Thyroid gland (tissue), 4 donors: ENCODE data around the gene NBEAL2. TPM values are rescaled to one million over a fixed set of nuclear protein-coding genes. Genes with fewer than 3 reads are reported as not detected.

Experiments
- DNase-seq, 2 donors: peaks; one replicate each; pipeline ENCODE4 v3.0.0-alpha.2; 2019
- H3K27ac ChIP-seq, 3 donors: fragments of 200-600 bp; sonication (generic); 1 replicate in 2 of 3; 2 replicates in 1 of 3; pipeline ENCODE4 v1.5.1; 2016 to 2019; ENCODE audit warnings: mild to moderate bottlenecking in 1 of 3, moderate library complexity in 1 of 3
- H3K27me3 ChIP-seq: fragments of 200-600 bp; sonication (generic); one replicate; pipeline ENCODE4 v1.5.1; 2019
- H3K36me3 ChIP-seq, 2 donors: fragments of 200-600 bp; sonication (generic); one replicate each; pipeline ENCODE4 v1.5.1; 2016 to 2019
- H3K4me1 ChIP-seq, 2 donors: fragments of 200-600 bp; sonication (generic); one replicate each; pipeline ENCODE4 v1.5.1; 2017 to 2019
- H3K4me3 ChIP-seq, 3 donors: fragments of 200-600 bp; sonication (generic); replicated peaks in 1 of 3; 1 replicate in 2 of 3; 2 replicates in 1 of 3; pipeline ENCODE4 v1.5.1; 2016; ENCODE audit warnings: mild to moderate bottlenecking in 1 of 3
- H3K9me3 ChIP-seq: fragments of 200-600 bp; sonication (generic); one replicate; pipeline ENCODE4 v1.5.1; 2017
- POLR2A ChIP-seq, 2 donors: fragments of 450-650 bp; IDR thresholded peaks; one replicate each; pipeline ENCODE4 v1.6.1; 2017; ENCODE audit warnings: antibody characterized with exemption in 2 of 2, mild to moderate bottlenecking in 2 of 2, moderate library complexity in 1 of 2
- WGBS, 2 donors: methylation state at CpG; one replicate each; pipeline ENCODE4 v1.1.5; 2017; 5-methylcytosine and 5-hydroxymethylcytosine counted together
- intact Hi-C: fragments of 100-400 bp; cut with DNase I; formaldehyde crosslinking; loops from one replicate; pipeline ENCODE4 v1.15.1; 2023
- total RNA-seq, 4 donors: library from RNA; depleted of rRNA; stranded (reverse); fragments of >200 nt; gene quantifications; one replicate each; pipeline ENCODE4 v1.2.3, GENCODE V29; 2016
- TF ChIP-seq, protein P1 (sequence below), 6 experiments: fragments of 200-600 bp in 3 of 6; fragments of 450-650 bp in 3 of 6; sonication (generic) in 3 of 6; IDR thresholded peaks; one replicate each; pipeline ENCODE4 v1.5.1; 2016 to 2019; ENCODE audit warnings: antibody characterized with exemption in 6 of 6, mild to moderate bottlenecking in 2 of 6, inconsistent platforms in 1 of 6, moderate library complexity in 1 of 6

The NBEAL2 gene
- total RNA-seq, 4 donors from 2014 or later: 19.4 to 38.6 (median 27.5) TPM

DNA sequence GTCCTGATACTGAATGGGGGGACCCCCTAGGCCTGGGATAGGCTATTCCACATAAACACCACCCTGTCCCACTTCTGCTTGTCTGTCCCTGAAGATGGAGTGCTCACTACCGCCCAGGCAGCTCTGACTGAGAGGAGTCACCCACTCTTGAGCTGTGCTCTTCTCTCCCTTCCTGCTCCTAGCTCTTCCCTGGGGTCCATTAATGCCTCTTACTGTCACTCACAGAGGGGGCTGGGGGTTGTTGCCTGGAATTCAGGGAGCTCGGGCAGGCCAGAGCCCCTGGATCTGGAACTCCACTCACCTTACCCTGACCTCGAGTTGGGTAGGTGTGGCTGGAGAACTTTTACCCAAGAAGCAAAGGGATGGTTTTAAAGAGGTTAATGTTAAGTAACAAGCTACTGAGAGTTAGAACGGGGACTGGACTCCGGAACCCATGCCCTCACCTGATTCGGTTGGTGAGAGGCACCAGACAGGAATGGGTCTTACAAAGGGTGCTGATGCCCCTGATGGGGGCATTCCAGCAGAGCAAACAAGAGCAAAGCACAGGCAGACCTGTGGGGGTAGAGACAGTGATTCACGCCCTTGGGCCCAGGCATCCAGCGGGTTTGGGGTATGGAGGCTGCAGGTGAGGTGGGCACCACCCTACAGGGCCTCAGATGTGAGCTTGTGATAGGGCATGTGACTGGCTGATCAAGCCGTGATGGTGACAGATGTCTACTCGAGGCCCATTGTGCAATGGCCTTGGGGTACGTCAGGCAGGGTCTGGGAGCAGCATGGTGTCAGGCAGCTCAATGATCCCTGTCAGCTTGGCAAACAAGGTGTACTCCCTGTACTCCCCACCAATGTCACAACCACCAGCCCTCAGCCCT lies 5.4 kb downstream of the NBEAL2 start:
- Histone ChIP-seq H3K4me1 (peaks cover 16 to 37% of the 10 kb centered on the region in 2 donors), H3K27ac (no peak overlapping the region)

DNA sequence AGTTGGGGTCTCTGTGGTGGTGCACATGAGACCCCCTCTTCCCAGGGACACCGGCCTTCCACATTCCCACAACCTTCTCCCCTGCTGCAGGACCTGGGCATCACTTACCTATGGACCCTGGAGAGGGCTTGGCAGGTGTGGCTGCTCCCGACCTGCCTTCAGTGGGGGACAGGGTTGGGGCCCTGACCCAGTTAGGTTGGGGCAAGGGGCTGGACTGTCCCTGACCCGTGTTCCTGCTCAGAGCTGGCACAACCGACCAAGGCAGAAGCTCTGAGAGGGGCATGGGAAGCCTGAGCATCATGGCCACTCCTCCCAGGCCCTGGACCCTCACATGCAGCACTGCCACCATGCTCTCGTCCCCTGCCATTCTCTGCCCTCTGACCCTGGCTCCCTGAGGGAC lies 6.1 kb downstream of the NBEAL2 start:
- Histone ChIP-seq H3K36me3 (no peaks in the 10 kb centered on the region), H3K27ac (no peak overlapping the region), H3K4me3 (no peak overlapping the region), H3K27me3 (no peaks in the 10 kb centered on the region), H3K9me3 (no peaks in the 10 kb centered on the region), H3K4me1 (peaks cover 10 to 31% of the 10 kb centered on the region in 2 donors)
- intact Hi-C loops: no loop called here
- 96 to 100% methylated on average over 1 to 4 of the region's 5 CpGs for WGBS, 2 donors
- TF ChIP-seq, protein P1, sequence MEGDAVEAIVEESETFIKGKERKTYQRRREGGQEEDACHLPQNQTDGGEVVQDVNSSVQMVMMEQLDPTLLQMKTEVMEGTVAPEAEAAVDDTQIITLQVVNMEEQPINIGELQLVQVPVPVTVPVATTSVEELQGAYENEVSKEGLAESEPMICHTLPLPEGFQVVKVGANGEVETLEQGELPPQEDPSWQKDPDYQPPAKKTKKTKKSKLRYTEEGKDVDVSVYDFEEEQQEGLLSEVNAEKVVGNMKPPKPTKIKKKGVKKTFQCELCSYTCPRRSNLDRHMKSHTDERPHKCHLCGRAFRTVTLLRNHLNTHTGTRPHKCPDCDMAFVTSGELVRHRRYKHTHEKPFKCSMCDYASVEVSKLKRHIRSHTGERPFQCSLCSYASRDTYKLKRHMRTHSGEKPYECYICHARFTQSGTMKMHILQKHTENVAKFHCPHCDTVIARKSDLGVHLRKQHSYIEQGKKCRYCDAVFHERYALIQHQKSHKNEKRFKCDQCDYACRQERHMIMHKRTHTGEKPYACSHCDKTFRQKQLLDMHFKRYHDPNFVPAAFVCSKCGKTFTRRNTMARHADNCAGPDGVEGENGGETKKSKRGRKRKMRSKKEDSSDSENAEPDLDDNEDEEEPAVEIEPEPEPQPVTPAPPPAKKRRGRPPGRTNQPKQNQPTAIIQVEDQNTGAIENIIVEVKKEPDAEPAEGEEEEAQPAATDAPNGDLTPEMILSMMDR (IDR thresholded peaks at IDR 0.05): no peak
- no peak for TF ChIP-seq POLR2A (IDR thresholded peaks at IDR 0.05)
- DNase-seq: no peak

More for the DNA sequence above, 5.4 kb downstream of the NBEAL2 start:
- Histone ChIP-seq H3K9me3 (no peaks in the 10 kb centered on the region), H3K27me3 (no peaks in the 10 kb centered on the region), H3K4me3 (no peak overlapping the region), H3K36me3 (no peaks in the 10 kb centered on the region)
- DNase-seq: no peak
- intact Hi-C loops: no loop called here
- 89 to 94% methylated on average over 9 to 11 of the region's 11 CpGs for WGBS, 2 donors
- TF ChIP-seq, protein P1 (IDR thresholded peaks at IDR 0.05): no peak
- TF ChIP-seq POLR2A (IDR thresholded peaks at IDR 0.05): no peak

DNA sequence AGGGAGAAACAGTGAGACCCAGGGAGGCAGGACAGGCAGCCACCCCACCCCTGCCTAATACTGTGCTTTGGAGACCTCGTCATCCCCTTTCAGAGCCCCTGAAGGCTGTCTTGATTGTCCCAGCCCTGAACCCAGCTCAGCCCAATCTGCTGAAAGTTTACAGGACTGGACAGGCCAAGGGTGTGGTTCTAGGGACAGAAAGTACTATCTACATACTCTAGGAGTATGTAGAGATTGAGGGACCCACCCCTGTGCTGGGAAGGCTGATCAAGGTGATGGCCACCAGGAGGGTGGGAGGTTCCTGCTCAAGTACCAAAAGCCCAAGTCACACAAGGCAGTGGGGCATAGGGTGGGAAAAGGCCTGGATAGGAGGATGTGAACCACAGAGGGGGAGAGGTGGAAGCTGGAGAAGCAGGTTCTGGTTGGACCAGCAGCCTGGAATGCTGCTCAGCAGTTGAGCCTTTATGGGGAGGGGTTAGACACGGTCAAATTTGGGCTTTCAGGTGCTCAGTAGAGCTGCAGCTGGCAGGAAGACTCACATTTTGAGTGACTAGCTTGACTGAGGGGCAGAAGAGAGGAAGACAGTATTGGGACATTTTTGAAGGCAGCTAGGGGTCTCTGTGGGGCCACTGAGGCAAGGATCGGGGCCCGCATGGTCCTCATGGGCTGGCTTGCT lies 6.7 kb downstream of the NBEAL2 start:
- WGBS, 2 donors: 79 to 90% methylated on average over 1 to 4 of the region's 4 CpGs
- TF ChIP-seq POLR2A (IDR thresholded peaks at IDR 0.05): no peak
- TF ChIP-seq, protein P1 (IDR thresholded peaks at IDR 0.05): no peak
- no peak for DNase-seq
- H3K27me3 ChIP-seq: no peaks in the 10 kb centered on the region
- intact Hi-C loops: no loop called here
- H3K9me3 ChIP-seq: no peaks in the 10 kb centered on the region
- no peaks in the 10 kb centered on the region for H3K36me3 ChIP-seq
- no peak overlapping the region for H3K4me3 ChIP-seq
- no peak overlapping the region for H3K27ac ChIP-seq
- H3K4me1 ChIP-seq: peaks cover 8 to 27% of the 10 kb centered on the region in 2 donors

DNA sequence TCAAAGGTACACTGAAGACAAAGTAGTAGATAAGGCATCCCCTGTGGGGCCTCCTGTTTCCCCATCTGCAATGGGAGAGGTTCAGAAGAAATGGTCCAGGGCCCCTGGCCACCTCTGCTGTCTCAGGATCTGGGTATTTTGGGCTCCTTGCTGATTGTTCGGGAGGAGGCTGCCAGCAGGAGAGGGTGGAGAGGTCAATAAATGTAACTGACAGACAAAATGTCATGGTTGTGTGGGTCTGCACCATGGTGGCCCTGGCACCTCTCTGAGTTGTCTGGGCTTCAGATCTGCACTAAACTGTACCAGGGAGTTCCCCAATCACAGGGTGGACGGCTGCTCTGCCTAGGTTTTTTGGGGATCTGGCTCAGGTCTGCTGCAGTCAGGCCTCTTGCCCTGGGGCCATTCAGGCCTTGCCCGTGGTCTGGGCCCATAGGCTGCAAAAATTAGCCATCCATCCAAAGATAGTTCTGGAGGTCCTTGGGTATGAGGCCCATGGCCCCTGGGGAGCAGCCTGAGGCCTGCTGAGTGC lies 7.4 kb downstream of the NBEAL2 start:
- no peaks in the 10 kb centered on the region for H3K36me3 ChIP-seq
- no peak overlapping the region for H3K4me3 ChIP-seq
- no peaks in the 10 kb centered on the region for H3K9me3 ChIP-seq
- WGBS, 2 donors: 92 to 100% methylated on average over 1 to 3 of the region's 3 CpGs
- TF ChIP-seq, protein P1 (IDR thresholded peaks at IDR 0.05): no peak
- TF ChIP-seq POLR2A (IDR thresholded peaks at IDR 0.05): no peak
- peak overlapping the region in 1 of 3 donors; percentile 2 for H3K27ac ChIP-seq
- no peak for DNase-seq
- intact Hi-C loops: no loop called here
- H3K27me3 ChIP-seq: no peaks in the 10 kb centered on the region
- H3K4me1 ChIP-seq: peaks cover 6 to 21% of the 10 kb centered on the region in 2 donors
